GM18519 (cell line): ENCODE results near the gene CSTPP1.
A peak's percentile ranks its signal among the peaks of the same experiment; 100 is the strongest.
"Not testable (repeated sequence)": the region's sequence is repeated elsewhere in the genome, so short reads cannot be mapped to it uniquely, and the experiment has no call there.

Source experiments
- ATAC-seq: cut with Tn5 transposase; IDR thresholded peaks from one replicate; pipeline ENCODE4 v1.9.1; 2021; ENCODE audit warnings: mild to moderate bottlenecking, moderate library complexity; ENCODE audit not compliant: unreplicated experiment, low FRiP score

Gene CSTPP1

DNA sequence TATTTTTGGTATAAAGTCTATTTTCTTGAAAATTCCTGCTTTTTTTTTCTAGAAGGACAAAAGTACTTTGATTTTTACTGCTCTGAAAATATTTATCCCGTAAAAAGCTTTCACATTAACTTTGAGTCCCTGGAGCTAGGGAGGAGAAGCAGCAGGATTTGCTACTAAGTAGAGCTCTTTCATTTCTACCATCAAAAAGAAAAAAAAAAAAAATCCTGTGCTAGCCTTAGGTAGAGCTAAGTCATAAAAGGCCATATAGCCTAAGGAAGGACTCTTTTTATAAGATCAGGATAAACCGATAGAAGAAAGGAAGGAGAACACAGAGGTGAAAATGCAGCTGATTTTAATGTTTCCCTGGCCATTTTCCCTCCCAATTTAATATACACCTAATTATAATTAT, 48.0 kb downstream of the CSTPP1 start:
- ATAC-seq = no peak

GRCh38 chr11:46984987-46985386, 48.4 kb downstream of the CSTPP1 start:
- ATAC-seq = no peak

DNA sequence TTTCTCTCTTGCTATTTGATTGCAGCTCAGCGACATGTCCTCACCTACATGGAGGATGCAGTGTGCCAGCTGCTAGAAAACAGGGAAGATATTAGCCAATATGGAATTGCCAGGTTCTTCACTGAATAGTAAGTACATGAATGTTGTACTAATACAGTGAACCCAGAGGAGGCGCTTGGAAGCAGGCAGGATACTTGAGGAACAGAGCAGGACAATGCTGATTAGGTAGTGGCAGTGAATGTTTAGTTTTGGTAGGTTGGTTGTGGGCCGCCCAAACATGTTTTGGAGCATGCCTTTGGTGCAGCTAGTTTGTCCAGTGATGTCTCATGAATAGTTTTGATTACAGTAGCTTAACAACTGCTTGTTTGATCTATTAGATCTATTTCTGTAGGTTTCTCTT, 50.6 kb downstream of the CSTPP1 start:
- ATAC-seq = no peak

DNA sequence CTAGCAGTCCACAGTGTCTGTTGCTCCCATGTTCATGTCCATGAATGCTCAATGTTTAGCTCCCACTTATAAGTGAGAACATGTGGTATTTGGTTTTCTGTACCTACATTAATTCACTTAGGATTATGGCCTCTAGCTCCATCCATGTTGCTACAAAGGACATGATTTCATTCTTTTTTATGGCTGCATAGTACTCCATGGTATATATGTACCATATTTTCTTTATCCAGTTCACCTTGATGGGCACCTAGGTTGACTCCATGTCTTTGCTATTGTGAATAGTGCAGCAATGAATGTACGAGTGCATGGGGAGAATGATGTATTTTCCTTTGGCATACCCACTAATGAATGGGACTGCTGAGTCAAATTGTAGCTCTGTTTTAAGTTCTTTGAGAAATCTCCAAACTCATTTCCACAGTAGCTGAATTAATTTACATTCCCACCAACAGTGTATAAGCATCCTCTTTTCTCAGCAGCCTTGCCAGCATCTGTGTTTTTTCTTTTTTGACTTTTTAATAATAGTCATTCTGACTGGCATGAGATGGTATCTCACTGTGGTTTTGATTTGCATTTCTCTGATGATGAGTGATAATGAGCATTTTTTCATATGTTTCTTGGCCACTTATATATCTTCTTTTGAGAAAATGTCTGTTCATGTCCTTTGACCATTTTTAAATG, 53.4 kb downstream of the CSTPP1 start:
- not testable (repeated sequence) for ATAC-seq

GRCh38 chr11:46991391-46991790, 54.8 kb downstream of the CSTPP1 start:
- no peak for ATAC-seq

DNA sequence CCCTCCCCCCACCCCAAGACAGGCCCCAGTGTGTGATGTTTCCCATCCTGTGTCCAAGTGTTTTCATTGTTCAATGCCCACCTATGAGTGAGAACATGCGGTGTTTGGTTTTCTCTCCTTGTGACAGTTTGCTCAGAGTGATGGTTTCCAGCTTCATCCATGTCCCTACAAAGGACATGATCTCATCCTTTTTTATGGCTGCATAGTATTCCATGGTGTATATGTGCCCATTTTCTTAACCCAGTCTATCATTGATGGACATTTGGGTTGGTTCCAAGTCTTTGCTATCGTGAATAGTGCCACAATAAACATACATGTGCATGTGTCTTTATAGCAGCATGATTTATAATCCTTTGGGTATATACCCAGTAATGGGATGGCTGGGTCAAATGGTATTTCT, 55.8 kb downstream of the CSTPP1 start:
- ATAC-seq = not testable (repeated sequence)

GRCh38 chr11:46997796-46998195, 61.2 kb downstream of the CSTPP1 start:
- not testable (repeated sequence) for ATAC-seq

GRCh38 chr11:46999217-46999616, 62.7 kb downstream of the CSTPP1 start:
- no peak for ATAC-seq

GRCh38 chr11:47000033-47000432, 63.5 kb downstream of the CSTPP1 start:
- ATAC-seq = no peak

DNA sequence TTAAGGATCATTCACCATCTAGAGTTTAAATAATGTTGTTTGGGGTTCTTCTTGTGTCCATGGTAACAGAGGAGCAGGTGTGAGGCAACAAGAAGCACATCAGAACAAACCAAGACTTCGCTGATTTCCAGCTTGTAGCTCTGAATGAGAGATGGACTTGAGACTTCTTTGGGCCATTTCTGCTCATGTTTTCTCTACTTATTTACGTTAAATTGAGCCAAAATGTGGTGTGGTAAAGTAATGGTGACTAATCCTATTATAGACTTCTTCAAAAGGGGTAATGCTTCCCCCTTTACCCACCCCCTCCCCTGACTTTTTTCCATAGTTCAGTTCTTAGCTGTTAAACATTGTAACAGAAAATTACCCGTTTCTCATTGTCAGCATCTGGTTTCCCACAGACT, 65.2 kb downstream of the CSTPP1 start:
- ATAC-seq = no peak

GRCh38 chr11:47002390-47002789, 65.8 kb downstream of the CSTPP1 start:
- no peak for ATAC-seq

DNA sequence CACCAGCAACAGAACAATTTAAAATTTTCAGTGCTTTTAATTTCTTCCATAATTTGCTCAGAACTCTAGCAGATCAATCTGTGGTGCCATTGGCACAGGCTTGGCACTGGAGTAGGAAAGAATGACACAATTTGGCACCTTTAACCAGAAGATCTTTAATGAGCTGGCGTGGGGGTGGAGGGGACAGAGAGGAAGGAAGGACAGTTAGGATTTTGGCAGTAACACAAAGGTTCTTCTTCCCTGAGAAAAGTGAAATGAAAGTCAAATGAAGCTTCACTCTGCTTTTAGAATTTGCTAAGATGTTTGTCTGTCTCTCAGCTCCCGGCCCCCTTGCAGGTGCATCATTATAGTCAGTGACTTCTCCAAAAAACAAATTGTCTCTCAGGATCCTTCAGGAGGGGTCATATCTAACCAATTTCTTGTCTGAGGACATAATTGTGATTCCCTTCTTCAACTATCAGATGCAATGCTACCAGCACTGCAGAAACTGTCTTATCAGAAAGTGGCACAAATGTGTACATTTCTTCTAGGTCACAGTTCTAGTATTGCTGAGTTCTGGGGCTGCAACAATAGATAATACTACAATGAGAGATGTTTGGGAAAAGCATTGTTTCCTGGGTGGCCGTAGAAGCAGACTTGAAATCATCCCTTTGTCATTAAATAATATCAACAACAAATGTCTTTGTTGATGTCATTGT, 66.8 kb downstream of the CSTPP1 start:
- no peak for ATAC-seq

DNA sequence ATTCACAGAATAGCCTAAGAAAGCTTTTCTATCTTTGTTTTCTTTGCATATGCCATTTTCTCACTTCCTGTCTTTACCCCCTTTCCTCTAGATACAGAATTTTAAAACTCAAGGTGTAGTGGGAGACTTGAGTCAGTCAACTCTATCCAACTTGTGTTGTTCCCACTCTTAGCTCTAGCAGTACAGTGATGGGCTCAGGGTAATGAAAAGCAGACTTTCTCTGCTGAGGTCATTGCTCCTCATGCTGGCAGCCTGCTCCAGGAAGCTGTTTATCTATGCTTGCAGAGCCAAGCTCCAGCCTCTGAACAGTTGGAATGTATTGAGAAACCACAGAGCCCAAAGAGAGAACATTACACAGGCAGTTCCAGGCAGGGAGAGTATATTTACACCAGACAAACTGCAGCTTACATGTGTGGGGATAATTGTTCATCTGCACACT, 68.1 kb downstream of the CSTPP1 start:
- ATAC-seq = peak; percentile 53

DNA sequence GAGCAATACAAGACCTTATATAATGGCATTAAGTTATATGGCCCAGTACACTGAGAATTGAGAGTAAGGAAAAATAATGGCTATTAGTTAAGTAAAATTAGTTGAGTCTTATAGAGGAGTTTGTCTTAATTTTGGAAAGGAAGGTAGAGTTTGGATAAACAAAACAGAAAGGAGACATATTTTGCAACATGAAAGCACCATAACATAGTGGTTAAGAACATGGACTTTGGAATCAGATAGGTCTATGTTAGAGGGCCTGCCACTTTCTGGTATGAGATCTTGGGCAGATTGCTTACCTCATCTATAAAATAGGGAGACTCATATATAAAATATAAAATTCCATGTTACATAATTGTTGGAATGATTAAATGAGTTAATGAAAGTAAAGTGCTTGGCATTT, 68.9 kb downstream of the CSTPP1 start:
- no peak for ATAC-seq

DNA sequence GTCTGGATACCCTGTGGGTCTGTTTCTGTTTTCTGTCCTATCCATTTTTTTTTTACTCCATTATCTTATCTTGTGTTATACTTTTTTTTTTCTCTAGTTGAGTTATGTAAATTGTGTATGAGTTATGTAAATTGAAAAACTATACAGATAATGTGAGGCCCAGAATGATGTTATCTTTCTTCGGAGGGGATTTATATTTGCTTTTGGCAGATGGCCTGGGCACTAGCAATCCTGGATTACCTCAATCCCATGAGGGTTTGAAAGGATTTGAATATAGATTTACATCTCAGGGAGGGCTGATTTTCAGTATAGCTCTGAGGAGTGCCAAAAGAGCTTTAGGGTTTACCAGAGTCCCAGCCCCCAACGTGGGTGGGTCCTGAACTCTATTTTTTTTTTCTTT, 71.0 kb downstream of the CSTPP1 start:
- no peak for ATAC-seq

- ATAC-seq = no peak
Observed at GRCh38 chr11:47010179-47010578, 73.6 kb downstream of the CSTPP1 start.

GRCh38 chr11:47014097-47014496, 77.5 kb downstream of the CSTPP1 start:
- no peak for ATAC-seq

DNA sequence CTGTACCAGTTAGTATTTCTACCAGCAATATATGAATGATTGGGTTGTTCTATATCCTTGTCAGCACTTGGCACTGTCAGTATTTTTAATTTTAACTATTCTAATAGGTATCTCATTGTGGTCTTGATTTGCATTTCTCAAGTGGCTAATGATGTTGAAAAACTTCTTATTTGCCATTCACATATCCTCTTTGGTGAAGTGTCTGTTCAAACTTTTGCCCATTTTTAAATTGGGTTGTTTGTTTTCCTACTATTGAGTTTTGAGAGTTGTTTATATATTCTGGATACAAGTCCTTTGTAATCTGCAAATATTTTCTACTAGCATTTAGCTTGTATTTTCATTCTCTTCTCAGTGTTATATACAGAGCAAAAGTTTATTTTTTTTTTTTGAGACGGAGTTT, 82.1 kb downstream of the CSTPP1 start:
- no peak for ATAC-seq

DNA sequence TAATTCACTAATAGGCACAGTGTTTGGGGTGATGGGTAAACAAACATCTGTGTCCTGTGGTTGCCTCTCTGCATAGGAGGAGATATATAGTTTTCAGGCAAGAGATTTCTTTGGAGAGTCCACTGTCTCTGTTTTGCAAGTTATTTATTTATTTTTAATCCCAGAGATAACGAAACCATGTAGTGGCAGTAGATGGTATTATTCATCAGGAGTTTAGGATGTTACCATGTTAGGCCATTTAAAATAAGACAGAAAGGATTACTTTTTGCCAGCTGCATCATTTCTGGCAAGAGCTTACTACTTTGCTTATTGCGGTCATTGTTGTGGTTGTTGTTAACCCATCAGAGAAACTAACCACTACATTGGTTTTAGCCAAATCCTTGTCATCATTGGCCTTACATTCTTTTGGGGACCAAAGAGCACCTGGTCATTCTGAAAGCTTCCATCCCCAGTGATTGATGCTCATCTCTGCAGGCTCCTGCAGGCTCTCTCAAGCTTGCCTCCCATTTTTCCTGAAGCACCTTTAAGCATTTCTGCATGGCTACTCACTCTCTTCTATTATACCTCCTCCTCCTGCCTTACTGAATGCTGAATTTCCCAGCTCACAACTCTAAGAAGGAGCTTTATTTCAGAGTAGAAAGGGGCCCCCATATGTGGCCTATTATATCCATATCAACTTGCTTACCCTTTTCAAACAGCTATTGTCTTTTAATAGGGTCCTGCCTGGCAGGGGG, 84.4 kb downstream of the CSTPP1 start:
- ATAC-seq = no peak

- no peak for ATAC-seq
Observed at GRCh38 chr11:47021527-47021818, 84.9 kb downstream of the CSTPP1 start.

GRCh38 chr11:47021965-47022364, 85.4 kb downstream of the CSTPP1 start:
- no peak for ATAC-seq
